Iris pigment epithelial cell (primary cell): ENCODE results near the gene CAPN14.

ENCODE experiments used
- DNase-seq: peaks from one replicate; pipeline ENCODE4 v3.0.0-alpha.2; 2011; ENCODE audit warnings: low read depth

The CAPN14 gene

GRCh38 chr2:31227110-31227509, 9.8 kb upstream of the CAPN14 start:
- DNase-seq: no peak

GRCh38 chr2:31226266-31226665, 9.0 kb upstream of the CAPN14 start:
- DNase-seq: no peak

DNA sequence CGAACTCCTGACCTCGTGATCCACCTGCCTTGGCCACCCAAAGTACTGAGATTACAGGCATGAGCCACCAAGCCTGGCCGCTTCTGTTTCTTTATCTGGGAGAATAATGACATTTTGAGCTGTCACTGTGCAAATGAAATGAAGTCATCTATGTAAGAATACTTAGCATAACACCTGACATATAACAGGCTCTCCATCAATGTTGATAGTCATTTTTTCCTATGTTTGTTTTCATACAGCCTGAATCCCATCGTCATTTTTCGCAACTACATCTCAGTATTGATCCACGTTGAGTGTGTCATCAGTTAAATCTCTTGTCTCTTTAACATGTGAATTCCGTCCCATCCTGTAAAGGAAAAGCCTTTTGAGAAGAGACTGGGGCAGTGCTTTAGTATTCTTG, 6.4 kb upstream of the CAPN14 start:
- no peak for DNase-seq

- DNase-seq: no peak
Observed at GRCh38 chr2:31223026-31223425, 5.7 kb upstream of the CAPN14 start.

DNA sequence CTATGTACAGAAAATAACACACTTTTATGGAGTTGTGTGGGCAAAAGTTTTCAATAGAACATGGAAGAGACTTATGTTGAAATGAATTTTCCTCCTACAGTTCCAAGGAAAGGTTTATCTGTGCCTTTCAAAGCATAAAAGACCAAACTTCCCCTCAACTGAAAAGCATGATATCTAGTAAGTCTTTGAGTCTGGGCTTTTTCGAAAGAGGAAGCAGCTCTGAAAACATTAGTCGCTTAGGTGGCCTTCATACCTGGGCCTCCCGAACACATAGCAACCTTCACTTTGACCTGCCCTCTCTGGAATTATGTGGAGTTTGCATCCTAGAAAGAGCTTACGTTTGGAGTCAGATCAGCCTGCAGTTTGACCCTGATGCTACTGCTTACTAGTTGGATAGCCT, 4.8 kb upstream of the CAPN14 start:
- no peak for DNase-seq

DNA sequence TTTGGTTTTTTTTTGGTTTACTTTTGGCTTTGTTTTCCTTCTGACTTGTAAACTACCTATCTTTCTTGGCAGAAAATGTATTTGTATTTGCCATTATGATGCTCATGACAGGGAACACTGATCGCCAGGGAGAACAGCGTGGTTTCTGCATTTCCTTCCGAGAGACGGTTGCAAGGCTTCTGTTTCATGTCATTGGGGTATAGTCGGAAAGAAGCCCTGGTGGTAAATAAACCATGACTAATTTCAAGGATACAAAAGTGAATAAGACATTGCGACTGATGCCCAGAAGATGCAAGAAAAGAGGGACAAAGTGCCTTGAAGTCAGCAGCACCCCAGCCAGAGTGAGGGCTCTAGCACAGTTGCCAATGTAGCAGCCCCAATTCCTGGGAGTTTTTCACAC, 4.2 kb upstream of the CAPN14 start:
- no peak for DNase-seq

DNA sequence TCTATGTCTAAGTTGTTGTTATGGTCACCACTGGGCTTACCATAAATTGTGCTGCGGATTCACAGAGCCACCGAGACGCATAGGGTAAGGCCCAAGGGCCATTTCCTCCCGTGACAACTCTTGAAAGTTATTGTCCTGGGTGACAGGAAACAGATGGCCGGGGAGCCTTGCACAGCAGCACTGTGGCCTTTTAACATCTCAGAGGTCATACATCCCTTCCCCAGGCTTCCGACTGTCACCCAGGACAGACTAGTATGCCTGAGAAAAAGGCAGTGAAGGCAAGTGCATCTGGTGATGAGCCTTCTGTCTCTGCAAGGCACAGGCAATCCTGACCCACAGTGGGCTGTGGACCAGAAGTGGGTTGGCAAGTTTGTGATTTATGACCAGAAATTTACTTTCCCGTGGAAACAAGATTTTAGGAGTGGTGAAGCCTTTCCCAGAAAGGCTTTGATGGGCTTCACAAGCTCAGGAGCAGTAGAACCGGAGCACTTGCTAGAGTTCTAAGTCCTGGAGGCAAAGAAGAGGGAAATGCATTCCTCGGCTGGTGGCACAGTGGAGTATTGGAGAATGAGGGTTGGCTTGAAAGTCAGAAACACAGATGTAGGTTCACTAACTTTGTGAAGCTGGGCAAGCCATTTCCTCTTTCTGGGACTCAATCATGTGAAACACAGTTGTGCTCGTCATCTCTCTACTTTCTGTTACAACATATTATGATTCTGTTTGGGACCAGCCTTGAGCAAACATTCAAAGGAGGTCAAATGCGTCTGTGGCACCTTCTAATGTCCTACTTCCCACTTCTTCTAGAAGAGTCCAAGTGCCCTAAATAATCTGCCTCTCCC, 2.0 kb upstream of the CAPN14 start:
- DNase-seq: no peak

GRCh38 chr2:31216734-31217133, 581 bp downstream of the CAPN14 start:
- DNase-seq: no peak

DNA sequence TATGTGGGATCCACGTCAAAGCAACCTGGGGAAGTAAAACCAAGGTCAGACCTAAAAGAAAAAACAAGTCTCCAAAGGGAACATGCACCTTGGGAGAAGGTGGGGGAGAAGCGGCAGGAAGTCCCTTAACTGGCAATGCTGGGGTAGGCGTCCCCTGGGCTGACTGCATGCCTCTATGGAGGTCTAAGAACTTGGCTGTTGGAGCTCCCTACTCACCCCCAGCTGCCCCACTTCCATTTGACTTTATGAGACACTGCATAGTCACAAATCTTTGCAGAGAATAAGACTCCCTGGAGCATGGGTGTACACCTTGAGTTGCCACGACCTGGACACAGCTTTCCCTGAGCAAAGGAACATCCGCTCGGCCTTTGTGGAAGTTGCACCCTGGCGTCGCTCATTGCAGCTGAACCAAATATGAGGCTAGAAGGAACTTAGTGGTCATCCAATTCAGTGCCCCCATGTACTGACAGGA, 2.8 kb downstream of the CAPN14 start:
- no peak for DNase-seq

DNA sequence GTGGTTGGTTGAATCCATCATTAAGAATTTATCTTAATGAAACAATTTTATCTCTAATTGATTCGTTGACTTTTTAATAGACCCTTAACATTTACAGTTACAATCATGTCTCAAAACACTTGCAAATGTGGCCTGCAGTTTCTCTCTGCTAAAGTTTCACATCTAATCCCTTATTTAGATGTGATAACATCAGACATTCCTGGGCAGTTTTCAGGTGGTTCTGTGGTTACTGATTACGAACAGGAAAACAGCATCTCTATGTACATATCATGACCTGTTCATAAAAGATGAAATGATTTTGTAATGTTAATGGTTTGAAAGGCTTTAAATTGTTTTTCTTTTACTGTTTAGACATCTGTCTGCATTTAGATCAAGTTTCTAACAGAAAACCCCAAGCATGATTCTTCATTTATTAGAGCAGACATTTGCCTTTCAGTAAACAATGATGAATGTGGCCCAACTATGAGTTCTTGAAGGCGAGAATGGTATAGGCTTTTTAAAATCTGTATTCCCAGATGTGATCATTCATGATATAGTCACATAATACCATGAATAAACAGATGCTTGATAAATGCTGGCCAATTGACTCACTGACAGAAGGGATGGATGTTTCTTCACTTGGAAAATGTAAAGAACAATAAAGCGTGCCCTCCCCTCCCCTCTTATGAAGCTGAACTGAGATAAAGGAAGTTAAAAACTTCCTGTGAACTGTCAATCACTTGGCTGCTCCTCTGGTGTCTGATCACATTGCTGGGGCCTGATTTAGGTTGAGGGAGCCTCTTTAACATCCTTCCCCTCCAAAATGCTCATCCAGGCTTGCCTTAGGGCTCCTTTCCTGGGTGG, 3.5 kb downstream of the CAPN14 start:
- DNase-seq: no peak

DNA sequence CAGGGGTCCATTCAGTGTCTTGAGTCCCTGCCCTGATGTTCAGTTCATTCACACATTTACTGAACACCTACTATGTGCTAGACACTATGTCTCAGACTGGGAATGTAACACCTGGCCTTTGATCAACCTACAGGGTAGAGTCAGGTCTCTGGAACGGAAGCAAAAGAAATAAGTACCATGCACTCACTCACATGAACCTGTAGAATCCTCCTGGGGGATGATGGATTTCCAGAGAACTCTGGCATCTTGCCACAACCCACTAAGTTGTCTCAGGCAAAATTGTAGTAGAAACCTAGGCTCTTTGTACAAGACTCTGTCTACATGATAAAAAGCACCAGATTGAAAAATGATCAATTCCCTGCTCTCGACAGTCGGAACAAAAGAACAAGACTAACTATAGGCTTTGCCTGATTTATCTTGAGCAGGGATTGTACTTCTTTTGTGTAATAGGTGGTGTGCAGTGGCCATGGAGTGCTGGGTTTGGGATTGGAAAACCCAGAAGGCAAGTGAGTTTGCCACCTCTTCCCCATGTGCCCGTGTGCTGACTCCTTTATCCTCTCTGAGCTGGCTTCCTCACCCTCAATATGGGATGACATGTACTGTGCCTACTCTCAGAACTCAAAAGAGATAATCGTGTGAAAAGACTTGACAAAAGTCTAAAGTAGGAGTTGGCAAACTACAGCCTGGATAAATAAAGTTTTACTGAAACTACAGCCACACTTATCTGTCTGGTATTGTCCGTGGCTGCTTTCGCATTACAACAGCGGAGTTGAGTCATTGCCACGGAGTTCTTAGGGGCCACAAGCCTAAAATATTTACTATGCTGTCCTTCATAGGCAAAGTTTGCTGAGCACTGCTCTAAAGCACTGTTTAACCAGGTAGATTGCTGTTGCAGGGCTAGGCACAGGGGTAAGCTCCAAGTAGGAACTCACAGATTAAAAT, 4.4 kb downstream of the CAPN14 start:
- peak; percentile 8 for DNase-seq

DNA sequence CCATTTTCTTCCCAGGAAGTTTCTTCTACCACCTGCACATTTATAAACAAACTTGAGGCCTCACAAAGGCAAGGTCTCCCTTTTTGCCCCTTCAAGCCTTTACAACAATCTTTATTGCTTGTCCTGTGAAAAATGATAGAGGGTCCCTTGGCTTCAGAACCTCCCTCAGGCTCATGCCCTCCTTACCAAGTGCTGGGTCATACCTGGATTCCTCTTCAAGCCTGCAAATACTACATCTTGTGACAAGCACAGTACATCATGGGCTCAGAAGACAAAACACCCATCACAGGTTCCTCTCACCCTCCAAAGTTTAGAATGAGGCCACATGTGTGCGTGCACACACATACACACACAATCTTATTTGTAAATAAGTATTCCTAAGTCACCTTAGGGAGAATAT, 9.1 kb downstream of the CAPN14 start:
- DNase-seq: no peak

DNA sequence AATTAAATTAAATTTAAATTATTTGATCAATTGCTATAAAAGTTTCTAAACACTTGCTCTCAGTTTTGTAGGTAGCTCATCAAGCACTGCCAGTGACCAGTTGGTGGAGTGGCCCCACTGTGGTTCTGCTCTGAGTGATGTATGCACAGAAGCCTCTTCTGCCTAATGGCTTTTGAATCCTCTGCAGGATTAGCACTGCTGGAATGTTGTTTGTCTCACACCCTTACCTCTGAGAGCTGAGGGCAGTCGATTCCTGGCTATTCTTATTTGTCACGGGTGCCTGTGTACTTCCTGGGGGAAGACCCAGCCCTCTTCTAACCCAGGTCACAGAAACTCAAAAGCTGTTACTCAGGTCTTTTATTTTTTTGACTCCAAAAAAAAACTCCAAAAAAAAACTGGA, 9.5 kb downstream of the CAPN14 start:
- no peak for DNase-seq

DNA sequence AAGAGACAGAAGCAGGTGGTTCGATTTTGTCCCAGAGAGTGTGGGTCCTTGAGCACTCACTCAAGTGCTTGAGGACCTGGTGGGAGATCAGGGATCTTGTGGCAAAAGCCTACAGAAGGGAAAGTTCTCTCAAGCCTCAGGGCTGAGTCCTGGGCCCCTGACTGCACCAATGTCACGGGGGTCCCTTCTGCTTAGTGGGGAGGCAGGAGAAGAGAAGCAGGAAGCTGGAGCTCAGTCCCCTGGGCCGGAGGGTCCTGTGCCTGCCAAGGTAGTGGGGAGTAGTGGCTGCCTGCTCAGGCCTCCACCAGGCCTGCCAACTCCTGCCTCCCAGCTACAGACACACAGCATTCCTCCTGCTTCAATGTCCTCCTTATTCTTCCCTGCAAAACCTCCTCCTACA, 11.7 kb downstream of the CAPN14 start:
- no peak for DNase-seq

- DNase-seq: no peak
Observed at GRCh38 chr2:31205186-31205585, 12.1 kb downstream of the CAPN14 start.

DNA sequence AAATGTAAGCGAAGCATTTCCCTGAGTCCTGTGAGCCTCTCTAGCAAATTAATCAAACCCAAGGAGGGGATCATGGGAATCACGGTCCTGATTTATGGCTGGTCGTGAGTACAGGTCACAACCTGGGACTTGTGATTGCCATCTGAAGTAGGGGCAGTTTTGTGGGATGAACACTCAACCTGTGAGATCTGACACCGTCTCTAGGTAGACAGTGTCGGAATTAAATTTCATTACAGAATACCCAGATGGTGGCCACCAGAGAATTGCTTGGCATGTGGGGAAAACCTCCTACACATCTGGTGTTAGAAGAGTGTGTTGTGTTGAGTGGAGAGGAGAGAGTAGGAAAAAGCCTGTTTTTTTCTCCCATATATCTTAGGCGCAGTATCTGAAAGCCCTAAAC, 12.5 kb downstream of the CAPN14 start:
- no peak for DNase-seq

GRCh38 chr2:31203916-31204315, 13.4 kb downstream of the CAPN14 start:
- DNase-seq: no peak

DNA sequence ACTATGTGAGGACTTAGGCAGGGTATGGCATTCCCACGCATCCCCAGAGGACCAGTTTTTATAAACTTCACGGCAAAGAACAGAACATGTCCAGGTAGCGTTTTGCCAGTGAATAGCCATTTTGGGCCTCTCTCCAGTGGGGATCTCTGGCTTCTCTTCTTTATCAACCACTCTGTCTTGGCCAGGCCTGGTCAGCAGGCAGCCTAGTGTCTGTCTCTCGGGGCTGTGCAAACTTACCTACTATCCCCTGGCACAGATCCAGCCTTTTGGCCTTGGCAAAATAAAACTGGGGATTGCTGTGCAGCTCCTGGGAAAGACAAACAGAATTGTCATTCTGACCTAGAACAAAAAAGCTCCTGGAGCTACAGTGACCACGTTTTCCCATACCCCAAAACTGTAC, 14.5 kb downstream of the CAPN14 start:
- DNase-seq: no peak

- no peak for DNase-seq
Observed at GRCh38 chr2:31202041-31202440, 15.3 kb downstream of the CAPN14 start.

GRCh38 chr2:31200972-31201371, 16.3 kb downstream of the CAPN14 start:
- DNase-seq: no peak

GRCh38 chr2:31199206-31199605, 18.1 kb downstream of the CAPN14 start:
- no peak for DNase-seq

DNA sequence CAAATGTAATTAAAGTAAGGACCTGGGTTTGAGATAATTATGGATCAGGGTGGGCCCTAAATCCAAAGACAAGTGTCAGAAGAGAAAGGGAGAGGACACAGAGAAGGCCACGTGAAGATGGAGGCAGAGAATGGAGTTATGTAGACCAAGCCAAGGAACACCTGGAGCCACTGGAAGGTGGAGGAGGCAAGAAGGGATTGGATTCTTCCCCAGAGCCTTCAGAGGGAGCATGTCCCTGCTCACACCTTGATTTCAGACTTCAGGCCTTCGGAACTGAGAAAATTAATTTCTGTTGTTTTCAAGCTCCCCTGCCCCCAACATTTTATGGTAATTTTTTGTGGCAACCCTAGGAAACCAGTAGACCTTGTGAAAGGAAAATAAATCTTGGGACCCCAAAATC, 19.6 kb downstream of the CAPN14 start:
- DNase-seq: no peak
